K562 (cell line): ENCODE results near the gene ARID5B.

Experiments used
- HDAC8 ChIP-seq: fragments of 450-650 bp; IDR thresholded peaks from 2 replicates; pipeline ENCODE4 v1.6.1; 2016; ENCODE audit warnings: mild to moderate bottlenecking, missing genetic modification characterization, moderate library complexity, missing compliant biosample characterization
- ZNF644 ChIP-seq: fragments of 200-800 bp; sonication (Bioruptor generic); IDR thresholded peaks from 2 replicates; pipeline ENCODE4 v1.6.1; 2016; ENCODE audit warnings: low read depth, missing genetic modification characterization, missing compliant biosample characterization
- TF ChIP-seq, protein P1 (sequence below), 3 experiments: IDR thresholded peaks in 2 of 3; conservative IDR thresholded peaks in 1 of 3; 2 replicates each; pipeline ENCODE4 v1.5.1; 2011 to 2012; ENCODE audit warnings: low read length in 3 of 3, mild to moderate bottlenecking in 3 of 3, control low read depth in 2 of 3, improper control_type of control experiment in 1 of 3, inconsistent platforms in 1 of 3, low read depth in 1 of 3, mixed read lengths in 1 of 3, moderate library complexity in 1 of 3; ENCODE audit not compliant: insufficient read depth in 2 of 3

DNA sequence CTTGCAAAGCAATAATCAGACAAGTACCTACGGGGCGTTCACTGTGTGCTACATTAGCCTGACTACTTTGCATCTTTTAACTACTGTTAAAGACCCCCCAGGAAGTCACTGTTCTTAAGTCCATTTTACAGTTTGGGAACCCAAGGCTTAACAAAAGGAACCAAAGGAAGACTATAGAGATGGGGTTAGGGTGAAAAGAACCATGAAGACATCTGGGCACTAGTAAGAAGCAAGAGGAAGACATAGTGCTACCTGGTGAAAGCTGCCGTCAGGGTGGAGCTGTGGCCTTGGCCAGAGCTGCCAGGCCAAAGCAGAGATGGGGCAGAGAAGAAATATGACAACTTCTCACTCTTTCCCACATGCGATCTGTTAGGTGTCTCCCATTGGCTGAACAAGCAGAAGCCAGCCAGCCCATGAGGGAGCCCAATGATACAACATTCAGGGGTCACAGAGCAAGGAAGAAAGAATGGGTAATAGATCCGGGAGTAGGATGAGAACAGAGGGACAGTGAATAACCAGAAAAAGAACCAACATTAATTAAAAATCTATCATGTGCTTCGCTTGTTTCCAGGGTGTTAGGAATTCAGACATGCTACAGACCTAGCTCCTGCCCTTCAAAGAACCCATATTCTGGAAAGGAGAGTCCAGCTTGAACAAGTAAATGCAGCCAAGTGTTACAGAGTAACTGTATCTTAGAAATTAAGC lies 85.4 kb downstream of the ARID5B start:
- TF ChIP-seq ZNF644 (tag) (no peak), HDAC8 (no peak)
- TF ChIP-seq, protein P1, sequence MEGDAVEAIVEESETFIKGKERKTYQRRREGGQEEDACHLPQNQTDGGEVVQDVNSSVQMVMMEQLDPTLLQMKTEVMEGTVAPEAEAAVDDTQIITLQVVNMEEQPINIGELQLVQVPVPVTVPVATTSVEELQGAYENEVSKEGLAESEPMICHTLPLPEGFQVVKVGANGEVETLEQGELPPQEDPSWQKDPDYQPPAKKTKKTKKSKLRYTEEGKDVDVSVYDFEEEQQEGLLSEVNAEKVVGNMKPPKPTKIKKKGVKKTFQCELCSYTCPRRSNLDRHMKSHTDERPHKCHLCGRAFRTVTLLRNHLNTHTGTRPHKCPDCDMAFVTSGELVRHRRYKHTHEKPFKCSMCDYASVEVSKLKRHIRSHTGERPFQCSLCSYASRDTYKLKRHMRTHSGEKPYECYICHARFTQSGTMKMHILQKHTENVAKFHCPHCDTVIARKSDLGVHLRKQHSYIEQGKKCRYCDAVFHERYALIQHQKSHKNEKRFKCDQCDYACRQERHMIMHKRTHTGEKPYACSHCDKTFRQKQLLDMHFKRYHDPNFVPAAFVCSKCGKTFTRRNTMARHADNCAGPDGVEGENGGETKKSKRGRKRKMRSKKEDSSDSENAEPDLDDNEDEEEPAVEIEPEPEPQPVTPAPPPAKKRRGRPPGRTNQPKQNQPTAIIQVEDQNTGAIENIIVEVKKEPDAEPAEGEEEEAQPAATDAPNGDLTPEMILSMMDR (IDR thresholded peaks at IDR 0.05 in 2 of 3, conservative IDR thresholded peaks at IDR 0.05 in 1 of 3; ENCODE audit: insufficient read depth in 2 of 3, low read depth in 1 of 3, low read length in 3 of 3): no peak
